GM18858 (cell line): ENCODE measurements around the gene ZNF365.
"Not testable (repeated sequence)": the region's sequence is repeated elsewhere in the genome, so short reads cannot be mapped to it uniquely, and the experiment has no call there.

Experiments
- ATAC-seq: cut with Tn5 transposase; IDR thresholded peaks from one replicate; pipeline ENCODE4 v1.9.1; 2021; ENCODE audit not compliant: unreplicated experiment

ZNF365 gene

GRCh38 chr10:62373995-62374861 is at the start of gene ZNF365:
TSS of gene ZNF365 (plus strand) at chr10:62374369. CDS start at chr10:62376194, 1,825 bp downstream.
- ATAC-seq = no peak

GRCh38 chr10:62326176-62326575 is 48.0 kb upstream of the ZNF365 start:
- ATAC-seq = no peak

GRCh38 chr10:62327885-62328284 is 46.3 kb upstream of the ZNF365 start:
- ATAC-seq = no peak

GRCh38 chr10:62330213-62330612 is 44.0 kb upstream of the ZNF365 start:
- no peak for ATAC-seq

GRCh38 chr10:62332406-62332805 is 41.8 kb upstream of the ZNF365 start:
- no peak for ATAC-seq

- ATAC-seq = no peak
Observed at GRCh38 chr10:62333135-62333889, 40.9 kb upstream of the ZNF365 start.

GRCh38 chr10:62333988-62334682 is 40.0 kb upstream of the ZNF365 start:
- ATAC-seq = no peak

- ATAC-seq = no peak
Observed at GRCh38 chr10:62335326-62335725, 38.8 kb upstream of the ZNF365 start.

GRCh38 chr10:62336404-62336803 is 37.8 kb upstream of the ZNF365 start:
- no peak for ATAC-seq

- no peak for ATAC-seq
Observed at GRCh38 chr10:62341419-62341818, 32.8 kb upstream of the ZNF365 start.

- ATAC-seq = no peak
Observed at GRCh38 chr10:62343000-62343399, 31.2 kb upstream of the ZNF365 start.

GRCh38 chr10:62348029-62348428 is 26.1 kb upstream of the ZNF365 start:
- no peak for ATAC-seq

- ATAC-seq = no peak
Observed at GRCh38 chr10:62352356-62352970, 21.7 kb upstream of the ZNF365 start.

- no peak for ATAC-seq
Observed at GRCh38 chr10:62354916-62355315, 19.3 kb upstream of the ZNF365 start.

GRCh38 chr10:62356447-62356846 is 17.7 kb upstream of the ZNF365 start:
- no peak for ATAC-seq

GRCh38 chr10:62358151-62358550 is 16.0 kb upstream of the ZNF365 start:
- ATAC-seq = not testable (repeated sequence)

GRCh38 chr10:62373639-62373994 is 552 bp upstream of the ZNF365 start:
- ATAC-seq = no peak

GRCh38 chr10:62374862-62375710 is 917 bp downstream of the ZNF365 start:
- peak; percentile 42 for ATAC-seq

- no peak for ATAC-seq
Observed at GRCh38 chr10:62376071-62377025, 2.2 kb downstream of the ZNF365 start.
